ENCODE data around the gene APOA5.
"Not testable (repeated sequence)": the region's sequence is repeated elsewhere in the genome, so short reads cannot be mapped to it uniquely, and the experiment has no call there.

Gene APOA5

DNA sequence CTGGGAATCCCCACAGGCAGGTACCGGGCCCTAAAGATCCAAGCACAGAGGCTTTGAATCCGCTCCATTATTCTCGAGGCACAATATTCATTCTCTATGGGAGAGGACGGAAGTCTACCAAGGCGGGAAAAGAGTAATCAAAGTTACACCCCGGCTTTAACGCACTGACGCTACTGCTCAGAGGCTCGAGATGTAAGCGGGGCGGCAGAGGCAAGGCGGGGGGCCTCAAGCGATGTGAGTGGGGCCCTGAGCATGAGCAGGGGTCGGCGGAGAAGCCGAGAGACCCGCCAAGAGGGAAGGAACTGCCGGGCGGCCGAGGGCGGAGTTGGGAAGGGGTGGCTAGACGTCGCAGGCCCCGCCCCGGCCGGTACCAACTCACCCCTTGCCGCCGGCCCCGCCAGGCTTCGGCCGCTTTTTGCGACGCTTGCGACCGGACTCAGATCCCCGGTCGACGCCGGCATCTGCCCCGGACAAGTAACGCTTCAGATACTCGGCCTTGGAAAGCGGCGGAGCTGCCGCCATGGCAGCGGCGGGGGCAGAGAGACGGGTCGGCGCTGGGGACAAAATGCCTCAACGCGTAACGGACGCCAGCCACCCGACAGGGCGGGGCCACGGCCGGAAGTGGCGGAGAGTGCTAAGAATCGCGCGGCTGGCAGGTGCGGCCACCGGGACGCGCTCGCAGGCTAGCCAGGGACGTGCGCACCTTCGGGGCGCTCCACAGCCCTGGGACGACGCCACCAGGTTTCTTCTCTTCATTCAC, 19.1 kb downstream of the APOA5 start, which contains the start of gene BUD13:
Gene BUD13, minus strand, starts transcription at position 545 of the 760 bp plus-strand sequence. Its CDS starts 23 bp downstream, at position 522.
- peak; percentile 63 to 79 for DNase-seq

DNA sequence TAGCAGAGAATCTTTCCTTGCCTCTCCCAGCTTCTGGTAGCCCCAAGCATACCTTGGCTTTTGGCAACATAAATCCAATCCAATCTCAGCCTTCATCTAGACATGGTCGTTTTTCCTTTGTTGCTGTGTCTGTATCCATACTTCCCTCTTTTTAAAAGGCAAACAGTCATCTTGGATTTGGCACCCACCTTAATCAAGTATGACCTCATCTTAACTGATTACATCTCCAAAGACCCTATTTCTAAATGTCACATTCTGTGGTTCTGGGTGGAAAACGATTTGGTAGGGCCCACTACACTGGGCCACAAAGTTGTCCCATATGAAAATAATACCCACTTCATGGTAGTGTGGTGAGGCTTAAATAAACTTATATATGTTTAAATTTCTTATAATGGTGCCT, 19.7 kb downstream of the APOA5 start:
- DNase-seq: no peak

DNA sequence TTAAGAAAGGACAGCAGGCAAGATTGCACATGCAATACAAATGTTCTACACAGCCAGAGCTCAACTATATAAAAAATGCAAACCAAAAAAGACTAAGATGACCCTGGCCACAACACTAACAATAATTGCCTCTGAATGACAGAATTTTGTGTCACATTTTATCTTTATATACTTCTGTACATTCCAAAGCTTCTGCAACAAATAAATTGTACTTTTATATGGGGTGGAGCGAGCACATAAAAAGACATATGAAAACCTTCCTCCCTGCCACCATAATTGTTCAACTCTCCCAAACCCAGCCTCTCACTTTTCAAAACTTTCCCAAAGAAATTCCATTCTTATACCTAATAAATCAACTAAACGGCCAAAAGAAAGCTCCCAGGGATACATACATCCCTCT, 29.5 kb downstream of the APOA5 start:
- DNase-seq: no peak

DNA sequence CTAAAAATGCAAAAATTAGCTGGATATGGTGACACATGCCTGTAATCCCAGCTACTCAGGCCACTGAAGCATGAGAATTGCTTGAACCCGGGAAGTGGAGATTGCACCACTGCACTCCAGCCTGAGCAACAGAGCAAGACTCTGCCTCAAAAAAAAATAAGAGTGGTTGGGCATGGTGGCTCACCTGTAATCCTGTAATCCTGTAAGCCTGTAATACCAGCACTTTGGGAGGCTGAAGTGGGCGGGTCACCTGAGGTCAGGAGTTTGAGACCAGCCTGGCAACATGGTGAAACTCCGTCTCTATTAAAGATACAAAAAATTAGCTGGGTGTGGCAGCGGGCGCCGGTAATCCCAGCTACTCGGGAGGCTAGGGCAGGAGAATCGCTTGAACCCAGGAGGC, 35.6 kb downstream of the APOA5 start:
- not testable (repeated sequence) for DNase-seq

DNA sequence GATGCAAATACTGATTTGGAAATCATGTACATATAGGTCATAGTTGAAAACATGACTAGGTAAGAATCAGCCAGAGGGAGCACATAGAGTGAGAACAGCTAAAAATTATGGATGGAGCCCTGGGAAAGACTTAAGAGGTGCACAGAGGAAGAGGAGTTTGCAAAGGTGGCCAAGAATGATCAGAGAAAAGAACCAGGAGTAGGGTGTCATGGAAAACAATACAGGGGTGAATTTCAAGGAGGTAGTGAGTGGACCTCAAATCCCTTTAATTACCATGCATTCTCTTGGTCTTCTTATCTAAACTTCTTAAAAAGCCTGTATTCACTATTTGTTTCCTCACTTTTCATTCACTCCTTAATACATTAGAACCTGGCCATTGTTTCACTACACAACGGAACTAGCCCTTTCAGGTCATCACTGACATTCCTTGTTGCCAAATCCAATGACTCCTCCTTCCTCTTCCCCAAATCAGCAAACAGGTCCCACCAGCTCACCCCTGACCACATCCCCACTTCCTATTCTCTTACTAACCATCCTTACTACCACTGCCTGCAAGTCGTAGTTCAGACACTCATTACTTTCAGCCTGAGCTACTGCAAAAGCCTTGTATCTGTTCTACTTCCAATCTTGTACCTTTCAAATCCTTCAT, 41.5 kb downstream of the APOA5 start:
- no peak for DNase-seq

DNA sequence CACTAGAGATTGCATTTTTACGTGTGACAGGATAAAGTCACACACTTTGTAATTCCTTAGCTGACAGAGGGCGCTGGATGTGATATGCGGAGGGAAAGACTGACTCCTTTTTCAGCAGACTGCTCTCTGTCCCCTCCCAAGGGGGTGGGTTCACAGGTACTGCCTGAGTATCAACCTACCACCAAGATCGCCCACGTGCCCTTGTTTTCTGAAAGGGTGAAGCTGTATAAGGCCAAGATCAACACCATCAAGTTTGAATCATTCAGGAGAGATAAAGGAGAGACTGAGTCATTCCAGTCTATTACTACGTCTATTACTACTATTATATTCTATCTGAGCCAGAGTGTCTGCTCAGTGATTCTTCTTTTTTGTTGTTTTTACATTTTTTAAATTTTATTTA, 49.6 kb downstream of the APOA5 start:
- no peak for DNase-seq

DNA sequence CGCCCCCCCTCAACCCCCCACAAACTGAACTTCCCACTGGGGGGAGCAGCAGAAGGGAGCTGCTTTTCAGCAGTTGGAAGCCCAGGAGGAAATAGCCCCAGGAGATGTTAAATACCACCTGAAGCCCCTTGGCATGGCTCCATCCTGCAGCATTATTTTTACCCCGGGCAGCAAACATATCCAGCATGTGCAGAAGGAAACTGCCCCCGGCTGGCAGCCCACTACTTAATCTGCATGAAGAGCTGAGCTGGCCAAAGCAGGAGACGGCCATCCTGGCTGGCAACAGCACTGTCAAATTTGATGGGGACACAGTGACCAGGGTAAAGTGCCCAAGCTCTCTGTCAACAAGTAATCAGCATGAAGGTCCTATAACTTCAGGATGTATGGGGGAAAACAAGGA, 50.9 kb downstream of the APOA5 start:
- DNase-seq: no peak
